ENCODE data around the gene NKX1-1.

GRCh38 chr4:1415681-1415981 lies 9.4 kb upstream of the NKX1-1 start:
- TF ChIP-seq POLR2A (IDR thresholded peaks at IDR 0.05) (no peak), CTCF (IDR thresholded peaks at IDR 0.05) (no peak)
